ENCODE results near the gene FBXO39.

- TF ChIP-seq, protein P1, sequence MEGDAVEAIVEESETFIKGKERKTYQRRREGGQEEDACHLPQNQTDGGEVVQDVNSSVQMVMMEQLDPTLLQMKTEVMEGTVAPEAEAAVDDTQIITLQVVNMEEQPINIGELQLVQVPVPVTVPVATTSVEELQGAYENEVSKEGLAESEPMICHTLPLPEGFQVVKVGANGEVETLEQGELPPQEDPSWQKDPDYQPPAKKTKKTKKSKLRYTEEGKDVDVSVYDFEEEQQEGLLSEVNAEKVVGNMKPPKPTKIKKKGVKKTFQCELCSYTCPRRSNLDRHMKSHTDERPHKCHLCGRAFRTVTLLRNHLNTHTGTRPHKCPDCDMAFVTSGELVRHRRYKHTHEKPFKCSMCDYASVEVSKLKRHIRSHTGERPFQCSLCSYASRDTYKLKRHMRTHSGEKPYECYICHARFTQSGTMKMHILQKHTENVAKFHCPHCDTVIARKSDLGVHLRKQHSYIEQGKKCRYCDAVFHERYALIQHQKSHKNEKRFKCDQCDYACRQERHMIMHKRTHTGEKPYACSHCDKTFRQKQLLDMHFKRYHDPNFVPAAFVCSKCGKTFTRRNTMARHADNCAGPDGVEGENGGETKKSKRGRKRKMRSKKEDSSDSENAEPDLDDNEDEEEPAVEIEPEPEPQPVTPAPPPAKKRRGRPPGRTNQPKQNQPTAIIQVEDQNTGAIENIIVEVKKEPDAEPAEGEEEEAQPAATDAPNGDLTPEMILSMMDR (IDR thresholded peaks at IDR 0.05) = no peak
- TF ChIP-seq POLR2AphosphoS5 (IDR thresholded peaks at IDR 0.05) (no peak), EP300 (IDR thresholded peaks at IDR 0.05) (no peak)
Observed at GRCh38 chr17:6800422-6801027, 24.5 kb downstream of the FBXO39 start.
